HPDE6-E6E7 (cell line): ENCODE measurements around the gene PDZK1IP1.
"Not testable (repeated sequence)": the region's sequence is repeated elsewhere in the genome, so short reads cannot be mapped to it uniquely, and the experiment has no call there.

Experiments used
- DNase-seq: peaks from one replicate; pipeline ENCODE4 v3.0.0; 2011; ENCODE audit warnings: missing footprints; ENCODE audit errors: extremely low spot score

Gene PDZK1IP1

DNA sequence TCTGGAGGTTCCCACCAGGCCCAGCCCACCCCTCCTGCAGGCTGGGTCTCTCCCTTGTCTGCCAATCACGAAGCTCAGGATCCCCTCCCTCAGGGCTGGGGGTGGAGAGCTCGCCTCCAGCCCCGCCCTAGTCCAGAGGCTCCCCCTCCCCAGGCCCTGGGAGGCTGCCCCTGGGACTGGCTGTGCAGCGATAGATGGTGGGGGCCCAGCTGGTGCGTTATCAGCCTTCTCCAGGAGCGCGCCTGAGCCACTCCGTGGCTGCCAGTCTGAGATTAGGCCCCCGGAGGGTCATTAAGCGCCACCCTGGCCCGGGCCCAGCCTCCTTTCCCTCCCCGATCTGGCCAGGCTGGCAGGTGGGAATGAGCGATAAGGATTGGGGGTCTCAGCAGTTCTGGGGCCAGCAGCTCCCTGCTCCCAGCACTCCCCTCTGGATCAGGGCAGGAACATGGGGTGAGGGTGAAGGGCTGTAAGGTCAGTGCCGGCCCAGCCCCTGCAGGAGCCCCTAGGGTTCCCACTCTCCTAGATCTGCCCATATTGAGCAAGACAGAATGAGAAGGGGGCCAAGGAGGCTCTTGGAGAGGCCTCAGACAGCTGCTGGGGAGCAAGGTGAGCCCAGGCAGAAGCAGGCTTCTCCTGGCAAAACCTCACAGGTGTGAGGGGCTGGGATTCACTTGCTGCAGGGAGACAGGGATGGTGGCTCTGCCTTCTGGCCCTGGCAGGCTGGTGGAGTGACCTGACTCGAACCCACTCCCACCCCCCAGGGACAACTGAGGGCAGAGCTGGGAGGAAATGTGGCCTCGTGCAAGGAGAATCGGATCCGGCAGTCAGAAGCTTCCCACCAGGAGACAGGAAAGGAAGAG lies 8.5 kb downstream of the PDZK1IP1 start:
- no peak for DNase-seq

DNA sequence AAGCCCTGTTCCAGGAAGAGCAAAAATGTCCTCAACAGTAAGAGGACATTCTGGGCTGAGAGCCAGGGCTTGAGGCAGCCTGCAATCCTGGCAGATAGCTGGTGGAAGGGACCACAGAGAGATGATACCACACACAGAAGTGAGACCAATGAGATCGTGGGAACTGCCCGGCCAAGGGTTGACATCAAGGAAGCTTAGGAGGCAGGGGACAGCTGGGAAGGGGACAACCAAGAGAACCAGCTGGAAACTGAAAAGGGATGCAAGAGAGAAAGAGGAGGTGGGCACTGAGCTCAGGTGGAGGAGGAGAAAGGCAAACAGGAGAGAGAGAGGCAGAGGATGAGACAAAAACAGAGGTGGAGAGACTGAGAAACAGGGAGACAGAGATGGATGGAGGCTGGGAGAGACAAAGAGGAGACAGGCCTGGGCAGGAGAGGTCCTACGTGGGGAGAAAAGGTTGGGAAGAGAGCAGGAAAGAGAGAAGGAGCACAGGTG lies 9.2 kb downstream of the PDZK1IP1 start:
- no peak for DNase-seq

DNA sequence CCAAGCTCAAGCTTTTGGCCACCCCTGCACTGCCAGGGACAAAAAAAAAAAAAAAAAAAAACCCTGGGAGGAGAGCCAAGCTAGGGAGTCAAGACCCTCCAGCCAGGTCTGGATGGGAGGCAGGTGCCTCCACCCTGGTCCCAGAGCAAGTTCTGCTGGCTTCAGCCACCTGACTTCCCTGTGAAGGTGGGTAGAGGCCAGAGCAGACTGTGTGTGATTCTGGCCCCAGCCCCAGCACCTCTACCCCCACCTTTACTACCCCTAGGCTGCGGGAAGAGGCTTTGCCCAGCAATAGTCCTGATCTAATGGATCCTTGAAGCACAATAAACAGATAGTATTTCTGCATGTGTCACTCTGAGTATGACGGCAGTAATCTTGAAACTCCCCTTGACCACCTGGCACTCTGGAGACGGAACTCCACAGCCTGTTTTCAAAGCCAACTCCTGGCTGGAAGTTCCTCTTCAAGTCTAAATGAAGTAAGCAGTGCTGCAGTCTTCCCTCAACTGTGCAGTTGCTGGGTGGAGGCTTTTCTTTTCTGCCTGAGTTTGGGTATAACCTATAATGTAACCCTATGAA lies 9.8 kb downstream of the PDZK1IP1 start:
- no peak for DNase-seq

DNA sequence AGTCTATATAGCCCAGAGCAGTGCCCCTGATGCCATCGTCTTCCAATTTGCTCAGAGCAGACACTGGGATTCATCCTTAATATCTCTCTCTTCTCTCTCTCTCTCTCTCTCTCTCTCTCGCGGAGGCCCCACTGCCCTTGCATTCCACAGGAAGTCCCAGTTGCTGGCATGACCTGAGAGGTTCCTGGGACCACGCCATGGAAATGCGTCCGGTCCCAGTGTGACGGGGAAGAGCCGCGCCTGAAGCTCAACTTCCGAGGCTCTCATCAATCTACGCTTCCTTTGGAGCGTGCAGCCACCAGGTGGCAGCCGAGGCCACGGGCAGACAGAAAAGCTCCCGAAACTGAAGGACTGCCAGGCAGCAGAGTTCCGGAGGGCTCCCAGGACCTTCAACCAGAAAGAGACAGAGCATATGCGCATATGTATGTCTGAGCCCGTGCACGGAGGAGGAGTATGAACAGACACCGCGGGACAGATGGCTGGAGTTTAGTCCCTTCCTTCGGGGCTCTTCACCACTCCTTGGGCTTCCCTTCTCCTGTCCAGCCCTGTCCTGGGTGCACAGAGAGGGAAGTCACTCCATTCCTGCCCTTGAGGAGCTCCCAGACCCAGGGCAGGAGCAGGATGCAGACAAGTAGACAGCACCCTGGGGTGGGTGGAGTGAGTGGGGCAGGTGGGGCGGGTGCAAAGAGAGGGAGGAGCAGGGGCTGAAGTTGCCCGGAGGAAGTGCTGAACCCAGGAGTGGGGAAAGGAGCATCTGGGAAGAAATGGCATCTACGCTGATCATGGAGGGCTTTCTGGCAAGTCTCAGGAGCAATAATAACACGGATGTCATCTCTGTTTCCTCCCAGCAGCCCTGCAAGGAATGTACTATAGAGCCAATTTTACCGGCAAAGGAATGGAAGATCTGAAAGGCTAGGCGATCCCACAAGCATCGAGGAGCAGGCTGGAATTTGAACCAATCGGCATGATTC lies 10.5 kb downstream of the PDZK1IP1 start:
- peak; percentile 81 for DNase-seq

DNA sequence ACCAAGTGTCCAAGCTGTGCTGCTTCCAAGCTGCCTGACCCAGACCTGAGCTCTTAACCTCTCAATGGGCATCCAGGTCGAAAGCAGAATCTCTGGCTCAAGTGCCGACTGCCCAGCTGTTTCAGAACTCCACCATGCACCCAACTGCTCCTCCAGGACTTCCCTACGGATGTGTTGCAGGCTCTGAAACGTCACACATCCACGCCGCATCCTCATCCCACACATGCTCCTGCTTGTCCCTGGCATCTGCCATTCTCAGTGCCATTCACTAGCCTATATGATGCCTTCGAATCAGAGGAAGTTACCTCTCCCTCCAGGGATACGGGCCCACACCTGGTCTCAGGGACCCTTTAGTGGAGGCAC lies 11.2 kb downstream of the PDZK1IP1 start:
- no peak for DNase-seq

DNA sequence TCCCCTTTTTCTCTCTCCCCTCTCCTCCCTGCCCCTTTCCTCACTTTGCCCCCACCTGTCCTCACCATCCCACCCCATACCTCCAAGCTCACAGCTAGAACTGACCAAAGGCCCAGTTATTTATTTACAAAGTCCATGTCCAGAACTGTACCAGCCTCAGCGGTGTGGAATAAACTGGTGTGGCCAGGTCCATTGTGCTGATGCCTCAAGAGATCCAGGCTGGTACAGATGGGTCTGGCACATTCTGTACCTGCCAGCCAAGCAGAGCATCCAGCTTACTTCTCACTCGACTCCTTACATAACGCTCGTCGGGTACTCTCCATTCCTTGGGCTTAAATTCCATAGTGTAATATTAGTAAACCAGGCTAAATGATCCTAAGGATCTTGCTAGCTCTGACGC lies 11.8 kb downstream of the PDZK1IP1 start:
- no peak for DNase-seq

DNA sequence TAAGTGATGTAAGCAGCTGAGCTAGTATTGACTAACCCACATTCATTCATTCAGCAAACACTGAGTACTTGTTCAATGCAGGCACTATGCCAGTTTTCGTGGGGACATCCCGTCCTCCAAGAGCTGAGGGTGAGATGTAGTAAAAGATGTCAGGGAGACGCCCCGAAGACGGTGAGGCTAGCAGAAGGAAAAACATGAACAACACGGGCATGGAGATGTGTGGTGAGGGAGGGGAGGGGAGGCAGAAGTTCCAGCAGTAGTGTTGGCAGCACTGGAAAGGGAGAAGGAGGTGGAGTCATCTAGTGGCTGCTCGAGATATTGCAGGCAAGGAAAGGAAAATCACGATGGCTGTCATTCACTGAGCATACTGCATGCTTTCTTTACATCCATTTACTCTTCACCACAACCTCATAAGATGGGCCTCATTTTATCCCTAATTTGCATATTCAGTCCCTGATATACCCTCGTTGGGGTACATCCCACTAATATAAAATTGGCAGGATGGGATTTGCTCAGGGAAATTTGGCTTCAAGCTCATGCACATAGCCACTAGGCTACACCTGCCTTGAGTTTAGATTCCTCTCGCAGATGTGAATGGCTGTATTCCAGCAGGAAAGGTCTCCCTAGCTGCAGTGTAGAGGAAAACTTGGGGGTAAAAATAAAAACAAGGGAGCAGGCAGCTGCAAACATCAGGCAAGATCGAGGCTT lies 14.5 kb downstream of the PDZK1IP1 start:
- peak; percentile 72 for DNase-seq

DNA sequence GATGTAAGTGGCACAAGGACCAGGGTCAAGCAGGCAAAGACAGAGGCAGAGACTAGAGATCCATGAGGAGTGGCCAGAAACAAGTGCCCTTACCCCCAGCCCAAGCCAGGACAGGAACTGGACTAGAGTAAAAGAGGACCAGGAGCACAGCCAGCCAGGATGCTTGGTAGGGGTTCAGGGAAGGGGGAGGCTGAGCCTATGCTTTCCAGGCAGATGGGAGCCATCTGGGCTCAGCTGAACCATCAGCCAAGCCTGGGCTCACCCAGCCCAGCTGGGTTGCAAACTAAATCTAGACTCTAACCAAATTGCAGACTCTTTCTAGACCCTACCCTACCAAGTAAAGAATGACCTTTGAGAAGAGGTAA lies 15.2 kb downstream of the PDZK1IP1 start:
- no peak for DNase-seq

DNA sequence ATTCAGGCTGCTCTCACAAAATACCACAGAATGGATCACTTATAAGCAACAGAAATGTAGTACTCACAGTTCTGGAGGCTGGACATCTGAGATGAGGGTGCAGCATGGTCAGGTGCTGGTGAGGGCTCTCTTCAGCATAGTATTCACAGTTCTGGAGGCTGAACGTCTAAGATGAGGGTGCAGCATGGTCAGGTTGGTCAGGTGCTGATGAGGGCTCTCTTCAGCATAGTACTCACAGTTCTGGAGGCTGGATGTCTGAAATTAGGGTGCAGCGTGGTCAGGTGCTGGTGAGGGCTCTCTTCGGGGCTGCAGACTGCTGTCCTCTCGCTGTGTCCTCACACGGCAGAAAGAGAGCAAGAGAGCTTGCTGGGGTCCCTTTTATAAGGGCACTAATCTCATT lies 17.1 kb downstream of the PDZK1IP1 start:
- DNase-seq, result no peak

DNA sequence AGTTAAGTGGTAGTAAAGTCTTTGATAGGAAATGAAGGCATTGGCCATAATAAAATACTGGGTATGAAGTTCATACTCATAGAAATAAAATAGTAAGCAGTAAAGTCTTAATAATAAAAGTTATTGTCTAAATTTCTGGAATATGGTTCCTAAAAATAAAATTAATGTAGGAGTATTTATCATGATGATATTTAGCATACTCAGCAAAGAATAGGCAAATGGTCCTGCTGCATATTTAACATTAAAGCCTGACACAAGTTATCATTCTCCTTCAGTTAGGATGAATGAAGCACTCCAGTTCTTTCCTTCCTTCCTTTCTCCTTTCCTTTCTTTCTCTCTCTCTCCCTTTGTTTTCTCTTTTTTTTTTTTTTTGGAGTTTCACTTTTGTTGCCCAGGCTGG lies 25.3 kb downstream of the PDZK1IP1 start:
- DNase-seq, result no peak

DNA sequence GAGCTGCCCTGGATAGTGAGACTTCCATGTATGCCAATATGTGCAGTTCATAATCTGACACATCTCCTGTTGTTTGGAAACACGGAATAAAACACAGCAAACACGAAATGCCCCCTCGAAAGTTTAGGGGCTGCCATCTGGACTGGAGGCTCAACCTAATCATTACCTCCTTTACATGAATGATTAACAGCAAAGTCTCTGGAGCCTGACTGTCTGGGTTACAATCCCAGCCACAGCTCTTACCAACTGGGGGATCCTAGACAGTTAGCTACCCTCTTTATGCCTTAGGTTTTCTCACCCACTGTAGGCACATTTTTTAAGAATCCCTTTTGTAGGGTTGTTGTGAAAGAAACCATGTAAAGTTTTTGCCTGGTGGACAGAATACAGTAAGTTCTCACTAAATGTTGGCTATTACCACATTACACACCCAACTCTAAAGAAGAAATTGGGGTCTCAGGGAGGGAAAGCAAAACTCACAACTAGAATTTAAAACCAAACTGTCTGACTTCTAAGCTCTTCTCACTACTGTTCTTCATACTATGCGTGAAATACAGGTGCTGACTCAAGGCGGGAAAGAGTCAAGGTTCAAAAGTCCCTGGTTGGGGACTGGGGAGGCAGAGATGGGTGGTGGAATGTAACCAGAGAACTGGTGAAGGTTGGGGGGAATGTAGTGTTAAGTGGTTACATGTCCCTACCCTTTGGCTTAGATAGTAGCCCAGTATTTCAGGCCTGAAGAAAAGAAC lies 28.4 kb downstream of the PDZK1IP1 start:
- no peak for DNase-seq

DNA sequence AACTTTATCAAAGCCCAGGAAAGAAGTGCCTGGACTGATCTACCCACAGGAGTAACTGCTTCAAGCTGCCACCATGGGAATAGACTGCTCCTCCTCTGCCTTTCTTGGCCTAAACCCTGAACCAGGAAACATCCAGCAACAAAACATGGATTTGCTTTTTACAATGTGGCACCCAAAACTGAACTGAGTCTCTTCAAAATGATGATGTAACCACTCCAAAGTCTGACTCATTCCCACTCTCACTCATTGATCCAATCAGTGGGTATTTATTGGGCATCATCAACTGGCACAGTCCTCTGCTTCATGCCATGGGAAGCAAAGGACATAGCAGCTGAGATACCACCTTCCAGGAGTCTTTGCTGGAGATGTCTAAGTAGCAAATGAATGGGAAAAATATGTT lies 29.1 kb downstream of the PDZK1IP1 start:
- DNase-seq, result no peak

DNA sequence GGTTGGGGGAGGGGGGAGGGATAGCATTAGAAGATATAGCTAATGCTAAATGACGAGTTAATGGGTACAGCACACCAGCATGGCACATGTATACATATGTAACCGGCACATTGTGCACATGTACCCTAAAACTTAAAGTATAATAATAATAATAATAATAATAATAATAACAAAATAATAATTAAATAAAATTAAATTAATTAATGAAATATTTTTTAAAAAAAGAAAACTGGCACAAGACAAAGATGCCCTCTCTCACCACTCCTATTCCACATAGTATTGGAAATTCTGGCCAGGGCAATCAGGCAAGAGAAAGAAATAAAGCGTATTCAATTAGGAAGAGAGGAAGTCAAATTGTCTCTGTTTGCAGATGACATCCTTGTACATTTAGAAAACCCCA lies 31.9 kb downstream of the PDZK1IP1 start:
- DNase-seq, result not testable (repeated sequence)

DNA sequence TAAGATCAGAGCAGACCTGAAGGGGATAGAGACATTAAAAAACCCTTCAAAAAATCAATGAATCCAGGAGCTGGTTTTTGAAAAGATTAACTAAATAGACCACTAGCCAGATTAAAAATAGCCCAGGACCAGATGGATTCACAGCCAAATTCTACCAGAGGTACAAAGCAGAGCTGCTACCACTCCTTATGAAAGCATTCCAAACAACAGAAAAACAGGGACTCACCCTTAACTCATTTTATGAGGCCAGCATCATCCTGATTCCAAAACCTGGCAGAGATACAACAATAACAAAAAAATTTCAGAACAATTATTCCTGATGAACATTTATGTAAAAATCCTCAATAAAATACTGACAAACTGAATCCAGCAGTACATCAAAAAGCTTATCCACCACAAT lies 33.4 kb downstream of the PDZK1IP1 start:
- not testable (repeated sequence) for DNase-seq

DNA sequence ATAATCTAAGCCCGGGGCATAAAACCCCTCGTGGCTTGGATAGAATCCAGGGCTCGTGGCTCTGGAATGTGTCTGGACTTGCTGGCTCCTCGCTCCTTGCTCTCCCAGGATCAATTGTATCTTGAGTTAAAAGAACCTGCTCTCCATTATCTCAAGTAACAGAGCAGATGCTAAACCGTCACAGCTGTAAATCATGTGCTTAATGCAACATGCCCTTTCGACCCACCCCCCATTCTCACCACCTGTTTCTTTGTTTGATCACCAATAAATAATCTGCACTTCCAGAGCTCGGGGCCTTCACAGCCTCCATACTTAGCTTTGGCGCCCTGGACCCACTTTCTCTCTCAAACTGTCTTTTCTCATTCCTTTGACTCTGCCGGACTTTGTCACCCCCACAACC lies 40.7 kb downstream of the PDZK1IP1 start:
- DNase-seq, result not testable (repeated sequence)

DNA sequence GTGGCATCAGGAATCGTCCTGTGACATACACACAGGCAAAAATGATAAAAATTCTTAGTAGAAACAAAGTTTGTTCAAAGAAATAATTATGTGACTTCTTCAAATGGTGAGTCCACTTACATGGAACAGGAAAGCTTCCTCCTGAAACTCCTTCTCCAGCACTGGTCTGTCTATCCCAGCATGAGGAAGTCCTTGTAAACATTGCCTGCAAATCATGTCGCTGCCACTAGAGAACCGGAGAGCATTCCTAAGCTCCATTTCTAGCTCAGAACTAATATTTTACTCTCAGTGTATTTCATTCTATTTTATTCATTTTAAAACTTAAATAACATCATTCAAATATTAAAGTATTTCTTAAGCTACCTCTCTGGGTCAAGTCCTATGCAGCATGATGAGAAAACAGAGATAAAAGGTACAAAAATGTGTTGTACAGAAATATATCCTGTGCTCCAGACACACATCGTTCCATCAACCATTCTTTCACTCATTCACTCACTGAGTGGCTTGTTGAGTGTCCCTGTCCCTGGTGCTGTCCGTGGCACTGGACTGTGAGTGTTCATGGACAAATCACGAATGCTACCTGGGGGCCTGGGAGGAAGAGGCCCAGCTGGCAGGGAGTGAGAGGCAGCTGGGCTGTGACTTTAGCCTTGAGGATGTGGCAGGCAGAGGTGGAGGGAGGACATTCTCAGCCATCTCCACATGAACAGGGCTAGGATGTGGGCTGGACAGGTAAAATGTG lies 42.6 kb downstream of the PDZK1IP1 start:
- no peak for DNase-seq

DNA sequence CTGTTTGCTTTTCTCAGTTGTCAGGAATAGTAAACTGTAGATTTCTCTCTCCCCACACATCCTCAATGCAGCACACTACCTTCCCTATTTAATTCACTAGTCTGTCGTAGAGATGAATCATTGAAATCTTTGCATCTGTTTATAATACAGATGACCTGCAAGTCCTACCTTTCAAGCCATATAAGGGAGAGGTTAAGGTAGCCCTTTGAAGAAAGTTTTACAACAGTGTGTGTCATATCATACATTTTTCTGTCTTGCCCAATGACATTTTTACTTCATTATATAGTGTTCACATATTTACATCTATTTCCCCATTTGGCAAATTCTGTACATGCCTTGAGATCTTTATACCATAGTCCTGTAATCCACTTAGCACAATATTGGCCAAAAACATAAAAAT lies 43.3 kb downstream of the PDZK1IP1 start:
- not testable (repeated sequence) for DNase-seq

DNA sequence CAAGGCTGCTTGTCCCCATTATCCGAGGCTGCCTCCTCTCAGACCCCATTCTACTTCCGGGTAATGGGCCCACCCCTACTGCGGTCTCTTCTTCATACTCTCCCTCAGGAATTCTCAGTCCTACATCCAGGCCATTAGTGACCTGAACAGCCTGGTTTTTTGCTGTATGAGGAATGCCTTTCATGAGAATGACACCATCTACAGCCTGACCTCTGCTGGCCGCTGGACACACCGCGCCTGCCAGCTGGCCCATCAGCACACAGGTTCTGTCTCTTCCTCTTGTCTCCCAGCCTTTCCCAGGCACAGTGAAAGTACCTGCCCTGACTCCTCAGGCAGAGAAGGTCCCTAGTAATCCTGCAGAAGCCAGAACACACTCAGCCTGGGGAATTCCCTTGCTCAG lies 46.2 kb downstream of the PDZK1IP1 start:
- not testable (repeated sequence) for DNase-seq

DNA sequence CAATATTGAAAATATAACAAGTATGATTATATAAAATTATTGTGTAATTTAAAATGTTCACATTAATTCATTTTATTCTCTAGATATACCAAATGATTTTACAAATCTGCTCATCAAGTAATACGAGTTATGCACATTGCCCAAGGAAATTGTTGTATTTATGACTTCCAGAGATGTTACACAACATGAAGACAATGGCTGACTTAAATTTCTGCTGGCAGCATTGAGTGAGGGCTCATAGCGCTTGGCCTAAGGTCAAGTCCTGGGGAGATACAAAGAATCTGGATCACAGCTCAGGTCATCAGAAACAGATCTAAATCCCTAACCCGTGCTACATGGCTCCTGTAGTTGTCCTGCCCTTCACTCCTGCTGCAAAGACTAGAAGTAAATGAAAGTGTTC lies 49.5 kb downstream of the PDZK1IP1 start:
- DNase-seq, result not testable (repeated sequence)

DNA sequence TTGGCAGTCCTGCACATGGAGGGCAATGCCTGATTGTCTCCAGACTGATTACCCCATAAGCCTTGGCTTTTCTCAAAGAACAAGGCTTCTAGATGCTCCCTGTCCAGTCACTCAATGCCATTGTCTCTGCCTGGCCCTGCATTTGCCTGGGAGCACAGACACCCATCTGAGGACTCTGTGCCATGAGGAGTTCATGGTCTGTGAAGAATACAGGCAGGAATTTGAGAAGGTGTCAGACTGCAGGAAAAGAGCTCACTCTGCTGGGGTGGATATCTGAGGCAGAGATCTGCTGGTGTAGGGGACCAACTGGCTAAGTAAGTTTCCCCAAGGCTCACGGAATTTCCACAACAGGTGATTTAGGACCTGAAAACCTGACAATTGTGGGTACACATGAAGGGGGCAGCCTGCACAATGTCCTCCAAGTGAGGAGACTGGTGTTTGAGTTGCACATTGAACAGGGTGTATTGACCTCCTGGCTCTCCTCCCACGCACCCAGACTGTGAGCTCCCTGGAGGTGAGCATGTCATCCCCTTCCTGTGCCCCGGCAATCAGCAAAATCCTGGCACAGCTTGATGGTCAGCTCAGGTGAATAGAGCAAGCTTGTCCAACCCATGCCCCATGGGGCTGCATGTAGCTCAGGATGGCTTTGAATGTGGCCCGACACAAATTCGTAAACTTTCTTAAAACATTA lies 51.8 kb downstream of the PDZK1IP1 start:
- no peak for DNase-seq
